HCT116 (cell line): Measurements from ENCODE around the gene ASPG. TPM values are rescaled to one million over a fixed set of nuclear protein-coding genes. Genes with fewer than 3 reads are reported as not detected.

Experiments
- ATAC-seq: fragments of 200-7000 bp; cut with Tn5 transposase; 2 replicates; pipeline ENCODE4 v1.9.1; 2020; ENCODE audit warnings: mild to moderate bottlenecking, moderate library complexity
- BruUV-seq: library from RNA; stranded (reverse); fragments of 400-500 nt; replicated peaks from 2 replicates; lab custom pipeline; 2021; lab: Mats Ljungman, UMichigan
- CTCF ChIA-PET: fragments of 300-600 bp; sonication (Branson Sonifier 250); formaldehyde crosslinking; loops from one replicate; lab custom pipeline; 2021; ENCODE audit warnings: antibody characterized with exemption; lab: Charles Lee
- POLR2A ChIA-PET: fragments of 300-600, 350-600 bp; sonication (Branson Sonifier 250); formaldehyde crosslinking; loops from one replicate; lab custom pipeline; 2021; ENCODE audit warnings: antibody characterized with exemption; lab: Charles Lee
- RAD21 ChIA-PET, 2 experiments: fragments of 300-600 bp; sonication (Branson Sonifier 250); formaldehyde crosslinking; loops; one replicate each; lab custom pipeline; 2023; ENCODE audit warnings: low total read pairs in 2 of 2; ENCODE audit not compliant: uncharacterized antibody in 2 of 2, unreplicated experiment in 2 of 2, low non-redundant PET in 1 of 2; lab: Charles Lee
- DNase-seq: peaks from one replicate; pipeline ENCODE4 v3.0.0-alpha.2; 2010; ENCODE audit warnings: low read depth, low spot score
- H2AFZ ChIP-seq: fragments of 200-600 bp; shearing (Covaris generic), sonication (generic); 2 replicates; pipeline ENCODE4 v1.6.1; 2017; ENCODE audit warnings: low read depth, mixed run types, mixed read lengths, antibody characterized with exemption, low read length; ENCODE audit not compliant: poor library complexity, severe bottlenecking
- H3K27ac ChIP-seq: 2 replicates; pipeline ENCODE4 v1.5.1; 2012; ENCODE audit warnings: low read depth, low read length
- H3K27me3 ChIP-seq: fragments of 200-600 bp; sonication (generic); 2 replicates; pipeline ENCODE4 v1.6.1; 2016; ENCODE audit warnings: mixed run types, low read length, mixed read lengths; ENCODE audit not compliant: insufficient read depth
- H3K36me3 ChIP-seq, 2 experiments: fragments of 200-500 bp in 1 of 2; fragments of 200-600 bp in 1 of 2; sonication (Bioruptor generic) in 1 of 2; sonication (generic) in 1 of 2; 2 replicates each; pipeline versions ENCODE4 v1.5.1 to v1.6.1; 2014 to 2016; ENCODE audit warnings: low read length in 2 of 2, inconsistent platforms in 1 of 2, mixed read lengths in 1 of 2, mixed run types in 1 of 2; ENCODE audit not compliant: insufficient read depth in 2 of 2, control insufficient read depth in 1 of 2
- H3K4me1 ChIP-seq, 2 experiments: fragments of 200-600 bp in 1 of 2; sonication (generic) in 1 of 2; 2 replicates each; pipeline versions ENCODE4 v1.5.1 to v1.6.1; 2012 to 2017; ENCODE audit warnings: low read length in 2 of 2, inconsistent platforms in 1 of 2, mild to moderate bottlenecking in 1 of 2, mixed read lengths in 1 of 2, mixed run types in 1 of 2, moderate library complexity in 1 of 2; ENCODE audit not compliant: insufficient read depth in 2 of 2, control insufficient read depth in 1 of 2
- H3K4me2 ChIP-seq: fragments of 200-600 bp; sonication (generic); 2 replicates; pipeline ENCODE4 v1.6.1; 2017; ENCODE audit warnings: mixed run types, low read length, mixed read lengths
- H3K4me3 ChIP-seq, 2 experiments: fragments of 200-600 bp in 1 of 2; sonication (generic) in 1 of 2; replicated peaks in 1 of 2; 2 replicates each; pipeline ENCODE4 v1.5.1; 2011 to 2016; ENCODE audit warnings: low read length in 2 of 2, control low read depth in 1 of 2, low read depth in 1 of 2, mild to moderate bottlenecking in 1 of 2, mixed read lengths in 1 of 2, mixed run types in 1 of 2
- H3K79me2 ChIP-seq: fragments of 200-600 bp; sonication (generic); 2 replicates; pipeline ENCODE4 v1.6.1; 2017; ENCODE audit warnings: mild to moderate bottlenecking, mixed run types, low read length, moderate library complexity, mixed read lengths; ENCODE audit not compliant: insufficient read depth
- H3K9ac ChIP-seq: fragments of 200-600 bp; sonication (generic); 2 replicates; pipeline ENCODE4 v1.6.1; 2016; ENCODE audit warnings: low read length, mixed read lengths
- H3K9me2 ChIP-seq: fragments of 200-600 bp; sonication (generic), shearing (Covaris generic); 2 replicates; pipeline ENCODE4 v1.6.1; 2017; ENCODE audit warnings: mixed run types, mild to moderate bottlenecking, moderate library complexity; ENCODE audit not compliant: insufficient read depth
- H3K9me3 ChIP-seq, 2 experiments: fragments of 200-500 bp in 1 of 2; fragments of 200-600 bp in 1 of 2; sonication (Bioruptor generic) in 1 of 2; sonication (generic) in 1 of 2; 2 replicates each; pipeline ENCODE4 v1.6.1; 2014 to 2017; ENCODE audit warnings: low read length in 2 of 2, mixed read lengths in 2 of 2, inconsistent platforms in 1 of 2, low read depth in 1 of 2, mild to moderate bottlenecking in 1 of 2, mixed run types in 1 of 2, moderate library complexity in 1 of 2; ENCODE audit not compliant: control insufficient read depth in 1 of 2, insufficient read depth in 1 of 2
- H4K20me1 ChIP-seq: fragments of 200-600 bp; sonication (generic), shearing (Covaris generic); 2 replicates; pipeline ENCODE4 v1.6.1; 2017; ENCODE audit warnings: mixed run types, mild to moderate bottlenecking, moderate library complexity; ENCODE audit not compliant: insufficient read depth
- EZH2 ChIP-seq: fragments of 200-600 bp; sonication (generic); IDR thresholded peaks from 2 replicates; pipeline ENCODE4 v1.6.1; 2017; ENCODE audit warnings: antibody characterized with exemption, mixed run types
- POLR2AphosphoS5 ChIP-seq: IDR thresholded peaks from 2 replicates; pipeline ENCODE4 v1.6.1; 2011; ENCODE audit warnings: mild to moderate bottlenecking, low read depth, low read length, moderate library complexity
- ZNF274 ChIP-seq: fragments of 200-500 bp; sonication (Bioruptor generic); IDR thresholded peaks from 2 replicates; pipeline ENCODE4 v1.6.1; 2014; ENCODE audit warnings: mild to moderate bottlenecking, low read depth, low read length, inconsistent platforms
- intact Hi-C: fragments of 100-400 bp; cut with micrococcal nuclease; formaldehyde crosslinking; loops from 2 replicates; pipeline ENCODE4 v1.10.0; 2022
- total RNA-seq: library from RNA; stranded (reverse); gene quantifications from one replicate; pipeline ENCODE4 v1.2.1, GENCODE V29; 2021; ENCODE audit not compliant: unreplicated experiment

Gene ASPG
- total RNA-seq, 1 experiment from 2014 or later: not detected

DNA sequence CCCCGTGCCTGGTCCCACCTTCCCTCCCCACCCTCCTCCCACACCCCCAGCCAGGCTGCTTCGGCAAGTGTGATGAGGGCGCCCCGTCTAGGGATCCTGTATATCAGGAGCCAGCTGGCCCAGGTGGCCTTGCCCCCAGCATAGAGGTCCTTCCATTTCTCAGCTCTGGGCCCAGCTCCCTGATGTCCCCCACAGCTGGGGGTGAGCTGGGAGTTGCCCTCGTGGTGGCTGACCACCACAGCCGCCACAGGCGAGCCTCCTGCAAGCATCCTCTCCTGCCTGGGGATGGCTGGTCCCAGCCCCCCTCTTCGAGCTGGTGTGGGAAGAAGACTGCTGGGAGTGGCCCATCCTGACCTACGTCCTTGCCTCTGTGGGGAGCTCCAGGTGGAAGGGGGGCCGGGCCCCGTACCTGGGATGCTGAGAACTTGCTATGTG lies 7.4 kb downstream of the ASPG start:
- POLR2A ChIA-PET: no interaction called here
- BruUV-seq: no TSS peak
- Histone ChIP-seq H4K20me1 (no peaks in the 10 kb centered on the region), H3K4me1 (peaks cover 7 to 14% of the 10 kb centered on the region in 2 experiments; a peak in 3 of 4 replicates), H3K9me3 (no peaks in the 10 kb centered on the region), H3K4me2 (no peak overlapping the region), H2AFZ (no peak overlapping the region), H3K36me3 (no peaks in the 10 kb centered on the region), H3K79me2 (no peaks in the 10 kb centered on the region), H3K27me3 (no peaks in the 10 kb centered on the region), H3K9me2 (no peaks in the 10 kb centered on the region), H3K9ac (no peak overlapping the region), H3K27ac (no peak overlapping the region), H3K4me3 (no peak overlapping the region)
- RAD21 ChIA-PET: no interaction called here
- ATAC-seq: no peak
- DNase-seq: no peak
- CTCF ChIA-PET: interaction anchor here (1.7 kb wide), 1 partner anchor 39 kb away, joined by 4 read pairs; no protein-coding TSS in a partner anchor
- intact Hi-C loops: no loop called here
- TF ChIP-seq POLR2AphosphoS5: no peak

DNA sequence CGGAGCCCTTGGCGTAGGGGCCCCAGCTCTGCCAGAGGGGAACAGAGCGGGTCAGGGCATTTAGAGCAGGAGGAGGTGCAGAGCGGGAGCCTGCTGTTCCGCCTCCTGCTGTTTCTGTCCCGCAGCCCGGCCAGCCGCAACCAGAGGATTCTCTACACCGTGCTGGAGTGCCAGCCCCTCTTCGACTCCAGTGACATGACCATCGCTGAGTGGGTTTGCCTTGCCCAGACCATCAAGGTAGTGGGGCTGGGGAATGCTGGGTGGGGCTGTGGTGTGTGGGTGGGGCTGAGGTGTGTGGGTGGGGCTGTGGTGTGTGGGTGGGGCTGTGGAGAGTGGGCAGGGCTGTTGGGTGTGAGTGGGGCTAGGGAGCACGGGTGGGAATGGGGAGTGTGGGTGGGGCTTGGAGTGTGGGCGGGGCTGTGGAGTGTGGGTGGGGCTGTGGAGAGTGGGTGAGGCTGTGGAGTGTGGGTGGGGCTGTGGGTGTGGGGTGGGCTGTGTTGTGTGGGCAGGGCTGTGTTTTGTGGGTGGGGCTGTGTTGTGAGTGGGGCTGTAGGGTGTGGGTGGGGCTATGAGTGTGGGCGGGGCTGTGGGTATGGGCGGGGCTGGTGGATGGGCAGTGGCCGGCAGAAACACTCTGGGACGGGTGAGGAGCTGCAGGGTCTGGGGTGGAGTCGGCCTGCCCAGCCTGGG lies 8.0 kb downstream of the ASPG start:
- intact Hi-C loops: loop anchor here (1.0 kb wide), 1 partner anchor 38 kb away; no protein-coding TSS in a partner anchor
- RAD21 ChIA-PET: no interaction called here
- CTCF ChIA-PET: interaction anchor here (0.9 to 1.9 kb wide), 6 partner anchors 10 to 471 kb away, joined by 3 to 11 read pairs (median 4); no protein-coding TSS in a partner anchor

More for the DNA sequence above, 8.0 kb downstream of the ASPG start:
- Histone ChIP-seq H3K9ac (no peak overlapping the region), H2AFZ (no peak overlapping the region), H3K4me1 (peaks cover 7 to 14% of the 10 kb centered on the region in 2 experiments; a peak in 3 of 4 replicates), H4K20me1 (no peaks in the 10 kb centered on the region), H3K4me3 (no peak overlapping the region), H3K4me2 (peak overlapping the region; percentile 31; the same call in 1 of the 2 replicates), H3K9me2 (no peaks in the 10 kb centered on the region), H3K36me3 (no peaks in the 10 kb centered on the region), H3K9me3 (no peaks in the 10 kb centered on the region), H3K79me2 (no peaks in the 10 kb centered on the region), H3K27ac (no peak overlapping the region; the same call in 1 of the 2 replicates), H3K27me3 (no peaks in the 10 kb centered on the region)
- DNase-seq: no peak
- POLR2A ChIA-PET: no interaction called here
- BruUV-seq: no TSS peak
- TF ChIP-seq ZNF274 (no peak), EZH2 (no peak)
- TF ChIP-seq, all 23 proteins: peak for 0
- peak; percentile 54 for ATAC-seq
